ENCODE data around the gene CCNB1IP1.
A peak's percentile ranks its signal among the peaks of the same experiment; 100 is the strongest.
"Not testable (repeated sequence)": the region's sequence is repeated elsewhere in the genome, so short reads cannot be mapped to it uniquely, and the experiment has no call there.

The CCNB1IP1 gene

GRCh38 chr14:20331053-20331613 is 1.9 kb downstream of the CCNB1IP1 start:
- DNase-seq = peak; percentile 11

DNA sequence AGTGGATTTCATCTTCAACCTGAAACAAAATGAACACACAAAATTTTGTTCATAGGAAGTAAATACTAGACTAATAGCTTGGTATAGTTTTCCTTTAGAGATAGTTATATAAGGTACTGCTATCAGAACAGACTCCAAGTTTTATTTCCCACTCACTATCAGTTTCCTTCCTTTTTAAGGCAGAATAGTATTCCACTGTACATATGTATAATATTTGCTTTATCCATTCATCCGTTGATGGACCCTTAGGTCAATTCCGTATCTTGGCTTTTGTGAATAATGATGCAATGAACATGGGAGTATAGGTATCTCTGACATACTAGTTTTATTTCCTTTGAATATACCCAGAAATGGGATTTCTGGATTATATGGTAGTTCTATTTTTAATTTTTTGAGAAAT is 3.7 kb downstream of the CCNB1IP1 start:
- no peak for DNase-seq

DNA sequence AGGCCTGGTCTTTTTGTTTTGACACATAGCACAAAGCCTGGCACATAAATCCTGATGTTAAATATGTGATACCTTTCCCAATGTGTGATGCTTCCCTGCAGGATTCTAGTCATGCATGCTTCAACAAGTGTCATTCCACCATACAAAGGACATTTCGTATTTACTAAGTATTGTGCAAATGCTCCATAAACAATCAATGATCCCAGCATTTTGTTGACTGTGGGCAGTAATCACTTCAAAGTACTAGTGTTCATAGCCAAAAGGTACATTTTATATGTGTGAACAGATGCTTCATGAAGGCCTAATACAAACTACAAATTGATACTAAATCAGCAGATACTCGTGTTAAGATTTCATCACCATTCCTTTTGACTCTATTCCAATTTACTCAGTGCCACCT is 4.4 kb downstream of the CCNB1IP1 start:
- DNase-seq = no peak

GRCh38 chr14:20327005-20327869 is 5.8 kb downstream of the CCNB1IP1 start:
- DNase-seq = peak; percentile 84

GRCh38 chr14:20317720-20318119 is 15.4 kb downstream of the CCNB1IP1 start:
- DNase-seq = no peak

DNA sequence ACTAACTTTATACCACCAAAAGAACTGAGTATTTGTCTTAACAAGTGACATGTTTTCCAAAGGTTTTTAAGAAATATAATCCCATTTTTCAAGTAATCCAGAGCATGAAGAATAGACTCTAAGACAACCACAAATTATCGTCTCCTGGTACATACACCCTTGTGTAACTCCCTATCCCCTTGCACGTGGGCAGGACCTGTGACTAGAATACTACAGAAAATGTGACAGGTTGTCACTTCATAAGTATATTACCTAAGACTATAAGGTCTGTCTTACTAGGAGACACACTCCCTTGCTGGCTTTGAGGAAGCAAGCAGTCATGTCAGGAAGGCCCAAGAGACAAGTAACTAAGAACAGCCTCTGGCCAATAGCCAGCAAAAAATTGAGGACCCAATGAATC is 19.1 kb downstream of the CCNB1IP1 start:
- no peak for DNase-seq

DNA sequence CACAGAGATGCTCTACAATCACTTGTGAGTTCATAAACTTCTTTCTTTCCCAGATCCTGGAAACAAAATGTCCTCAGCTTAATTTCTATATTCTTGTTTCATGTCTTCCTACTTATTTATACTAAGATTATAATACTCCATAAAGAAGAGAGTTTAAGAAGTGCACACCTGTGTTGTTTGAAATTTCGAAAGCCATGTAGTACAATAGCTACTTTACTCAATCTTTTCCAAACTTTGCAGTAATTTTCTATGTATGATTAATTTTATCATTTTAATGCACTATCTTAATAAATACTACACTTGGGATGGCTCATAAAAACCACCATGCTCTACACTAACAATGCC is 27.0 kb downstream of the CCNB1IP1 start:
- DNase-seq = no peak

- DNase-seq = peak; percentile 91
These were observed 27.6 kb downstream of the CCNB1IP1 start, which contains the start of gene TTC5 for GRCh38 chr14:20305265-20306078. Gene TTC5 (minus strand): TSS chr14:20305951. CDS start chr14:20305937, 14 bp downstream.

DNA sequence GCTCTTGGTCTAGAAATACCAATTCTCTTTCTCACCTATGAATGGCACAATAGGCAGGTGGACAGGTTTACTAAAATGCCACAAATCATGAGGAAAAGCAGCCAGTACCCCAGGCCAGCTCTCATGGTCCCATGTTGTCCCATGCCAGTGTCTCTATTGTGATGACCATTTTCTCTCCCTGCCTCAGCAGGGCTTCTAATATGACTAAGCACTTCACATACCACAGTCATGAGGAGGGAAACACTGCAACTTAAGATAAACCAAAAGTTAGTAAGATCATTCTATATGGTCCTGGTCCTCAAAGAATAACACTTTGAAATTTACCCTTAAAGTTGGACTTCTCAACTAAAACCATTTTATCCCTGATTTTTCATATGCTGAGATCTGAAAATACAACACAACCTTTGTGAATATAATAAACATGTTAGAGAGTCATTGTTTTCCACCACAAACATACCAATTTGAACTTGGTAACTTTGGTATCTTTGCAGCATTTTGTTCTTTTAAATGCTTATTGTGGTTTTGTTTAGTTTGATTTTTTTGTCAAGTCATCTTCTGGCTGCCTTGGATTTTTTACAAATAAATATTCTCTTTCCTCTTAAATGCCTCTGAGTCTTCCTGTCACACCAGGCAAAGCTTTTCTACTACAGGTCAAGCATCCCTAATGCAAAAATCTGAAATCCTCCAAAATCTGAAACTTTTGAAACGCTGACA is 30.9 kb downstream of the CCNB1IP1 start:
- DNase-seq = peak; percentile 70

- no peak for DNase-seq
These were observed 38.0 kb downstream of the CCNB1IP1 start for GRCh38 chr14:20295067-20295466.

DNA sequence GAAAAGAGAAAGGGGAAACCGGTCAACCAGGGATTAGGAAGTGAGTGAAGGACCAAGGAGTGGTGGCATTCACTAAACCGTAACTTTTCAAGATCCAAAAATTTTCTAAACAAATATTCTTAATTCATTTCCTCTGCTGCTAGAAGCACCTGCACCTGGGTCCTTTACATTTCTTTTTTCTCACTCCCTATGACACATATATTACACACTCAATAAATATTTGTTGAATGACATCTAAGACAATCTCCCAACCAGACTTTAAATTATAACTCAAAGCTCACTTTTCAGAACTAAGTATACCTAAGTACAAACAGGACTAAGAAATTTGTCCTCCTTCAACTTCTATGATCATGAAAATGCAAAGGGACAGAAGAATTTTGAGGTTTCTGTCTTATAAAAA is 38.4 kb downstream of the CCNB1IP1 start:
- no peak for DNase-seq

- not testable (repeated sequence) for DNase-seq
These were observed 51.1 kb downstream of the CCNB1IP1 start for GRCh38 chr14:20281998-20282397.

- DNase-seq = not testable (repeated sequence)
These were observed 52.8 kb downstream of the CCNB1IP1 start for GRCh38 chr14:20280265-20280664.

GRCh38 chr14:20278414-20278813 is 54.7 kb downstream of the CCNB1IP1 start:
- DNase-seq = no peak

- DNase-seq = no peak
These were observed 55.7 kb downstream of the CCNB1IP1 start for GRCh38 chr14:20277409-20277808.

- DNase-seq = no peak
These were observed 59.0 kb downstream of the CCNB1IP1 start for GRCh38 chr14:20274062-20274461.

- DNase-seq = not testable (repeated sequence)
These were observed 68.7 kb downstream of the CCNB1IP1 start for GRCh38 chr14:20264361-20264760.

- peak; percentile 43 for DNase-seq
These were observed 70.4 kb downstream of the CCNB1IP1 start for GRCh38 chr14:20262642-20263128.

All from OCI-M1 (cell line).